ENCODE data around the gene OPA1.

The OPA1 gene

DNA sequence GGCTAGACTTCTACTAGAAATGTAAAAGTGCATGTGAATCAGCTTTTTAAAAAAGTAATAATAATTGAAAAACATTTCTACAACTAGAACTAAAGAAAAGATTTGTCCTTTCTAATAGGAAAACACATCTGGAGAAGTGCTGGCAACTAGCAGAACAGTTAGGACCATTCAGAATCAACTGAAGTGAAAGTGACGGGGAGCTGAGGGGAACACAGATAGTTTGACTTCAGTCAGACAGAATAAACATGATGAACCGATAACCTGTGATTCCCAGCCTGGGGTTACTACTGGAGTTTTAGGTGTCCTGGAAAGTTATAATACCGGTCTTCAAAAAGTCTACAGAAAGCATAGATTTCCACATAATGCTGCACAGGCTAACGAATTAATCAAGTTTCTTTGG is 28.1 kb downstream of the OPA1 start:
- TF ChIP-seq, protein P1, sequence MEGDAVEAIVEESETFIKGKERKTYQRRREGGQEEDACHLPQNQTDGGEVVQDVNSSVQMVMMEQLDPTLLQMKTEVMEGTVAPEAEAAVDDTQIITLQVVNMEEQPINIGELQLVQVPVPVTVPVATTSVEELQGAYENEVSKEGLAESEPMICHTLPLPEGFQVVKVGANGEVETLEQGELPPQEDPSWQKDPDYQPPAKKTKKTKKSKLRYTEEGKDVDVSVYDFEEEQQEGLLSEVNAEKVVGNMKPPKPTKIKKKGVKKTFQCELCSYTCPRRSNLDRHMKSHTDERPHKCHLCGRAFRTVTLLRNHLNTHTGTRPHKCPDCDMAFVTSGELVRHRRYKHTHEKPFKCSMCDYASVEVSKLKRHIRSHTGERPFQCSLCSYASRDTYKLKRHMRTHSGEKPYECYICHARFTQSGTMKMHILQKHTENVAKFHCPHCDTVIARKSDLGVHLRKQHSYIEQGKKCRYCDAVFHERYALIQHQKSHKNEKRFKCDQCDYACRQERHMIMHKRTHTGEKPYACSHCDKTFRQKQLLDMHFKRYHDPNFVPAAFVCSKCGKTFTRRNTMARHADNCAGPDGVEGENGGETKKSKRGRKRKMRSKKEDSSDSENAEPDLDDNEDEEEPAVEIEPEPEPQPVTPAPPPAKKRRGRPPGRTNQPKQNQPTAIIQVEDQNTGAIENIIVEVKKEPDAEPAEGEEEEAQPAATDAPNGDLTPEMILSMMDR (IDR thresholded peaks at IDR 0.05) = no peak
- no peak for TF ChIP-seq ZFX (IDR thresholded peaks at IDR 0.05; ENCODE audit: borderline replicate concordance)
- H3K27ac ChIP-seq = no peak overlapping the region

DNA sequence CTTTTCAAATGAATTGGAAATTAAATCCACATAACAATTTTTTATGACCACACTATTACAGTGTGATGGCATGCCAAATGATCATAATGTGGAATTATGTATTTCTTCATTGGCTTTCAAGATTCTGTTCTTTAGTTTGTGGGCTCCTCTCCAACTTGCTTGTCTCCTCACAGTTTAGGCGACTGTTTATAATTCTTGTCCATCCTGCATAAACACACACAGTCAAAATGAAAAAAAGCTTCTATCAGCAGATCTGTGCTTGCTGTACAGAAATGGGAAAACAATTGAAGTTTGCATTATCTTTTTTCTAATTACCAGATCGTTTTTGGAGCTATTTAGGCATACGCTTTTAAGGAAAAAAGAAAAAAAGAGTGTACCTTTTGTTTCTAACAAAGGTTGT is 37.0 kb downstream of the OPA1 start:
- no peak for TF ChIP-seq ZFX (IDR thresholded peaks at IDR 0.05; ENCODE audit: borderline replicate concordance)
- TF ChIP-seq, protein P1 (IDR thresholded peaks at IDR 0.05) = no peak
- no peak overlapping the region for H3K27ac ChIP-seq

DNA sequence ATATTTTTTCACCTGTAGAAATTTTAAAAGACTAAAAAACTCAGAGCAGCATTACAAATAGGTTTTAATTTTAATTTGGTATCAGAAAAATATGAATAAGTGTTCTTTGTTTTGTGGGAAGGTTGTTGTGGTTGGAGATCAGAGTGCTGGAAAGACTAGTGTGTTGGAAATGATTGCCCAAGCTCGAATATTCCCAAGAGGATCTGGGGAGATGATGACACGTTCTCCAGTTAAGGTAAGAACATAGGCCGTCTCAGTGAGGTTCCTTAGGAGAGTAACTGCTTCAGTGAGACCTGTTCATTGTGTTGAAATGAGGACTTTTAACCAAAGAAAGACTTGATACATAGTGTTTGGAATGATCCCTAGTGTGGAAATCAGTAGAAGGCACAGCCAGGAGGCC is 44.8 kb downstream of the OPA1 start:
- TF ChIP-seq, protein P1 (IDR thresholded peaks at IDR 0.05) = no peak
- no peak for TF ChIP-seq ZFX (IDR thresholded peaks at IDR 0.05; ENCODE audit: borderline replicate concordance)

DNA sequence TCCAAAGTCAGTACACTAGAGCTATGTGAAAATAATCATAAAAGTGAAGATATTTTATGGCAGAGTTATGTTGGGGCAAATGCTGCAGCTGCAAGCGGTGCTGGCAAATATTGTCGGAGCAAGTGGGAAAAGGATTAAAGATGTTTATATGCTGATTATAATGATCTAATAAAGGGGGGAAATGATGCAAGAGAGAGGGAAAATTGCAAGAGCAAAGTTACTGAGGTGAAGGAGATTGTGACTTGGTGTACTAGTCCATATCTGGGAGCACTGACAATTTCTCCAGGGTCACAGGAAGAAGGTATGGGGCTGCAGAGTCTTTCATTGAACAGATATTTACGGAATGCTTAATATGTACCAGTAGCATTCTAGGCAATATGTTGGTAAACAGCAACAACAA is 45.8 kb downstream of the OPA1 start:
- TF ChIP-seq ZFX (IDR thresholded peaks at IDR 0.05; ENCODE audit: borderline replicate concordance) = no peak
- TF ChIP-seq, protein P1 (IDR thresholded peaks at IDR 0.05) = no peak
- H3K27ac ChIP-seq = no peak overlapping the region

More for the DNA sequence above, 44.8 kb downstream of the OPA1 start:
- H3K27ac ChIP-seq = no peak overlapping the region

DNA sequence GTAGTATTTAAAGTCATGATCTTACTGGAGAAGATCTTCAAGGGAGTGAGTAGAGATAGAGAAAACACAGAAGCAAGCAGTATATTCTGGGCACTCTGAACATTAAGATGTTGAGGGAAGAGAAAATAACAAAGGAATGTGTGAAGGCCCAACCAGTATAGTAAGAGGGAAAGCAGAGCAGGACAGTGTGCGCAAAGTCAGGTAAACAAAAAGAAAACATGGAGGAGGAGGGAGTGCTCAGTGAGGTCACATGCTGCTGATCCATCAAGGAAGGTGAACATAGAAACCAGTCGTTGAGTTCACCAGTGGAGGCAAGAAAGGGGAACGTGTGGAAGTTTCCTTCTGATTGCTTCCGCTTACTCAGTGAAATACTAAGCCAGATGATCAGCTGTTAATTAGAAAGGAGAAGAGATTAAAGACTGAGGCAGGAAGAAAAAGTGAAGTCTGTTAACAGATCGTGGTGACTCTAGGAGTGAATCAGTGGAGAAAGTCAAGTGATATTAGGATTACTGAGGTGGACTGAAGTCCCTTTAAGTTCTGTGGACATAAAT is 47.2 kb downstream of the OPA1 start:
- no peak overlapping the region for H3K27ac ChIP-seq
- TF ChIP-seq, protein P1 (IDR thresholded peaks at IDR 0.05) = no peak
- TF ChIP-seq ZFX (IDR thresholded peaks at IDR 0.05; ENCODE audit: borderline replicate concordance) = no peak

DNA sequence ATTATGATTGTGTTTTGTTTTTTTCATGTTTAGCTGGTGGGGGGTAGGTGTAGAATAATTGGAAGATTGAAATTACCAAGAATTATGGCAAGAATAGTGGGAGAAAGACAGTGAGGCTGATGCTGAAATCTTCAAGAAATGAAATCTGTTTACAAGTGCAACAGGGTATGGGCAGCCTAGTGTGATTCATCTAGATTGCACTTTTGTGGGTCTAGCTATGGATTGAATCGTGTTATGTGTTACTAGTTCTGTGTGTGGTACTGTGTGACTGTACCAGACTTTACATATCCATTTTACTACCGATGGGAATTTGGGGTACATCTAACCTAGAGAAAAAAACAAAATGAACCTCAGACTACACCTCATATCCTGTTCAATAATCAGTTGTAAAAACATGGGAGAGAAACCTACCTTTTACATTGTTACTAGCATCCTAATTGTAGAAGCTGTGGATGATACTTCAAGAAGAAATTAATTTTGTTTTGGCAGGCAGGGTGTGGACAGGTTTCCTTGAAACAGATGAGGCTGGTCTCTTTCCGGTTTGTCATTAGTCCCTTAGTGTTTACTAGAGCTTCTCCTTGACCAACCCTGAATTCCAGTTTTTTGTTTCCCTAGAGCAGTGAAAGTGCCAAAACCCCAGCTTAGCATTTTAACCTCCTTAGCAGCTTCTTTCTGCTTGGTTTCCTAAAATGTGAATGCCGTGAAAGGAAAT is 47.9 kb downstream of the OPA1 start:
- TF ChIP-seq, protein P1 (IDR thresholded peaks at IDR 0.05) = no peak
- no peak for TF ChIP-seq ZFX (IDR thresholded peaks at IDR 0.05; ENCODE audit: borderline replicate concordance)
- no peak overlapping the region for H3K27ac ChIP-seq

DNA sequence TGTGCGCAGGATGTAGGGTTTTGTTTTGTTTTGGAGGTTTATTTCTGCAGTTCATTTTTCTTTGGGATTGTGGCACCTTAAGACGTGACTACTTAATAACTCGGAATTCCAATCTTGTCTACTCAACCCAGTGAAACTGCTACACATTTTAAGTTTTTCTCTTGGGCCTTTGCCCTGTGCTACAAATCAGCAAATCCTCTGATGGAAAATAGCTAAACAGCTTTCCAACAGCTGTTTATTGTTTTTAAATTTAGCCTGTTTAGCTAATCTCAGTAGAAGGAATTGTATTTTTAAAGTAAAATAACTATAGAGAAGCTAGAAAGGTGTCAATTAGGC is 48.4 kb downstream of the OPA1 start:
- no peak for TF ChIP-seq ZFX (IDR thresholded peaks at IDR 0.05; ENCODE audit: borderline replicate concordance)
- TF ChIP-seq, protein P1 (IDR thresholded peaks at IDR 0.05) = no peak
- no peak overlapping the region for H3K27ac ChIP-seq

Data from 22Rv1 (cell line).